MG63 (cell line): ENCODE results near the gene ZNF107. TPM values are rescaled to one million over a fixed set of nuclear protein-coding genes. Genes with fewer than 3 reads are reported as not detected.
"Not testable (repeated sequence)": the region's sequence is repeated elsewhere in the genome, so short reads cannot be mapped to it uniquely, and the experiment has no call there.

Experiments used
- DNase-seq: peaks from one replicate; pipeline ENCODE4 v3.0.0-alpha.2; 2020
- H3K27me3 ChIP-seq: fragments of 250-450 bp; sonication (Bioruptor Pico); 2 replicates; pipeline ENCODE4 v1.5.1; 2020; ENCODE audit warnings: mild to moderate bottlenecking, moderate library complexity
- H3K36me3 ChIP-seq: fragments of 250-450 bp; sonication (Bioruptor Pico); 2 replicates; pipeline ENCODE4 v1.5.1; 2020; ENCODE audit warnings: mild to moderate bottlenecking, moderate library complexity
- H3K4me3 ChIP-seq: fragments of 250-450 bp; sonication (Bioruptor Pico); 2 replicates; pipeline ENCODE4 v1.5.1; 2020; ENCODE audit warnings: mild to moderate bottlenecking, moderate library complexity
- H3K9me3 ChIP-seq: fragments of 250-450 bp; sonication (Bioruptor Pico); 2 replicates; pipeline ENCODE4 v1.5.1; 2020; ENCODE audit warnings: mild to moderate bottlenecking, moderate library complexity
- total RNA-seq: library from RNA; depleted of rRNA; stranded (reverse); fragments of >200 nt; shearing (Covaris generic); gene quantifications from 2 replicates; pipeline ENCODE4 v1.2.3, GENCODE V29; 2014; ENCODE audit warnings: low replicate concordance

The ZNF107 gene
- total RNA-seq, 1 experiment from 2014 or later = 0.92 TPM

GRCh38 chr7:64686493-64687184, 20.7 kb downstream of the ZNF107 start:
- peaks cover 12% of the 10 kb centered on the region for H3K36me3 ChIP-seq

GRCh38 chr7:64687249-64687648, 21.3 kb downstream of the ZNF107 start:
- no peak for DNase-seq
- no peaks in the 10 kb centered on the region for H3K27me3 ChIP-seq
- H3K9me3 ChIP-seq = no peaks in the 10 kb centered on the region
- no peak overlapping the region for H3K4me3 ChIP-seq
- H3K36me3 ChIP-seq = peaks cover 18% of the 10 kb centered on the region

More at GRCh38 chr7:64686493-64687184, 20.7 kb downstream of the ZNF107 start:
- no peaks in the 10 kb centered on the region for H3K9me3 ChIP-seq
- H3K4me3 ChIP-seq = no peak overlapping the region
- H3K27me3 ChIP-seq = no peaks in the 10 kb centered on the region
- DNase-seq = no peak

- Histone ChIP-seq H3K27me3 (no peaks in the 10 kb centered on the region), H3K9me3 (no peaks in the 10 kb centered on the region), H3K36me3 (peaks cover 24% of the 10 kb centered on the region), H3K4me3 (no peak overlapping the region)
- no peak for DNase-seq
Observed at GRCh38 chr7:64688988-64689387, 23.1 kb downstream of the ZNF107 start.

- peaks cover 37% of the 10 kb centered on the region for H3K36me3 ChIP-seq
- no peak overlapping the region for H3K4me3 ChIP-seq
- DNase-seq = no peak
- no peaks in the 10 kb centered on the region for H3K9me3 ChIP-seq
- H3K27me3 ChIP-seq = no peaks in the 10 kb centered on the region
Observed at GRCh38 chr7:64691831-64692230, 25.9 kb downstream of the ZNF107 start.

- not testable (repeated sequence) for H3K27me3 ChIP-seq, DNase-seq, H3K4me3 ChIP-seq, H3K9me3 ChIP-seq
- H3K36me3 ChIP-seq = peaks cover 23% of the 10 kb centered on the region
Observed at GRCh38 chr7:64697863-64698262, 31.9 kb downstream of the ZNF107 start.

GRCh38 chr7:64706625-64707292, 40.8 kb downstream of the ZNF107 start:
- Histone ChIP-seq H3K9me3 (peaks cover 36% of the 10 kb centered on the region), H3K36me3 (peaks cover 35% of the 10 kb centered on the region), H3K4me3 (no peak overlapping the region), H3K27me3 (no peaks in the 10 kb centered on the region)
- no peak for DNase-seq

- H3K4me3 ChIP-seq, H3K9me3 ChIP-seq, DNase-seq, H3K27me3 ChIP-seq, H3K36me3 ChIP-seq: not testable (repeated sequence)
Observed at GRCh38 chr7:64717896-64718295, 52.0 kb downstream of the ZNF107 start.

- no peaks in the 10 kb centered on the region for H3K27me3 ChIP-seq
- H3K4me3 ChIP-seq = no peak overlapping the region
- no peaks in the 10 kb centered on the region for H3K9me3 ChIP-seq
- DNase-seq = no peak
- no peaks in the 10 kb centered on the region for H3K36me3 ChIP-seq
Observed at GRCh38 chr7:64729089-64729848, 63.3 kb downstream of the ZNF107 start.

GRCh38 chr7:64733550-64734240, 67.8 kb downstream of the ZNF107 start:
- Histone ChIP-seq H3K27me3 (no peaks in the 10 kb centered on the region), H3K9me3 (no peaks in the 10 kb centered on the region), H3K36me3 (no peaks in the 10 kb centered on the region), H3K4me3 (no peak overlapping the region)
- DNase-seq = no peak

- DNase-seq = no peak
- Histone ChIP-seq H3K27me3 (no peaks in the 10 kb centered on the region), H3K9me3 (no peaks in the 10 kb centered on the region), H3K4me3 (no peak overlapping the region), H3K36me3 (no peaks in the 10 kb centered on the region)
Observed at GRCh38 chr7:64736575-64736974, 70.6 kb downstream of the ZNF107 start.

GRCh38 chr7:64738403-64738802, 72.5 kb downstream of the ZNF107 start:
- H3K9me3 ChIP-seq = not testable (repeated sequence)

GRCh38 chr7:64738953-64739352, 73.0 kb downstream of the ZNF107 start:
- not testable (repeated sequence) for H3K4me3 ChIP-seq, H3K27me3 ChIP-seq, DNase-seq, H3K36me3 ChIP-seq, H3K9me3 ChIP-seq

More at GRCh38 chr7:64738403-64738802, 72.5 kb downstream of the ZNF107 start:
- H3K27me3 ChIP-seq, H3K4me3 ChIP-seq, H3K36me3 ChIP-seq, DNase-seq: not testable (repeated sequence)

GRCh38 chr7:64744680-64745079, 78.7 kb downstream of the ZNF107 start:
- DNase-seq = no peak
- H3K27me3 ChIP-seq = no peaks in the 10 kb centered on the region
- no peaks in the 10 kb centered on the region for H3K36me3 ChIP-seq
- no peaks in the 10 kb centered on the region for H3K9me3 ChIP-seq
- H3K4me3 ChIP-seq = no peak overlapping the region

- DNase-seq = no peak
- no peak overlapping the region for H3K4me3 ChIP-seq
Observed at GRCh38 chr7:64747802-64748201, 81.9 kb downstream of the ZNF107 start.

GRCh38 chr7:64753032-64753431, 87.1 kb downstream of the ZNF107 start:
- no peaks in the 10 kb centered on the region for H3K36me3 ChIP-seq
- H3K4me3 ChIP-seq = no peak overlapping the region
- H3K27me3 ChIP-seq = no peaks in the 10 kb centered on the region
- no peak for DNase-seq
- H3K9me3 ChIP-seq = no peaks in the 10 kb centered on the region

More at GRCh38 chr7:64747802-64748201, 81.9 kb downstream of the ZNF107 start:
- no peaks in the 10 kb centered on the region for H3K9me3 ChIP-seq
- H3K27me3 ChIP-seq = no peaks in the 10 kb centered on the region
- no peaks in the 10 kb centered on the region for H3K36me3 ChIP-seq

- Histone ChIP-seq H3K9me3 (no peaks in the 10 kb centered on the region), H3K27me3 (no peaks in the 10 kb centered on the region), H3K4me3 (no peak overlapping the region), H3K36me3 (no peaks in the 10 kb centered on the region)
- no peak for DNase-seq
Observed at GRCh38 chr7:64755865-64756264, 89.9 kb downstream of the ZNF107 start.

GRCh38 chr7:64758151-64758550, 92.2 kb downstream of the ZNF107 start:
- Histone ChIP-seq H3K27me3 (no peaks in the 10 kb centered on the region), H3K4me3 (no peak overlapping the region), H3K36me3 (no peaks in the 10 kb centered on the region), H3K9me3 (no peaks in the 10 kb centered on the region)
- no peak for DNase-seq
